Chondrocyte (in vitro differentiated cells): Measurements from ENCODE around the gene DEFB119. TPM values are rescaled to one million over a fixed set of nuclear protein-coding genes. Genes with fewer than 3 reads are reported as not detected.
"Not testable (repeated sequence)": the region's sequence is repeated elsewhere in the genome, so short reads cannot be mapped to it uniquely, and the experiment has no call there.

ENCODE experiments used
- DNase-seq: peaks from one replicate; pipeline ENCODE4 v3.0.0; 2021; ENCODE audit warnings: mixed read lengths, low spot score
- H3K27ac Mint-ChIP-seq: one replicate; pipeline ENCODE4 v1.8.0; 2021; ENCODE audit warnings: mild to moderate bottlenecking, moderate library complexity, mixed read lengths; ENCODE audit not compliant: unreplicated experiment
- H3K27me3 Mint-ChIP-seq: 2 replicates; pipeline ENCODE4 v1.8.0; 2021; ENCODE audit warnings: low read depth, mixed read lengths
- H3K36me3 Mint-ChIP-seq: 2 replicates; pipeline ENCODE4 v1.8.0; 2021; ENCODE audit warnings: low read depth, mixed read lengths
- H3K4me1 Mint-ChIP-seq: 2 replicates; pipeline ENCODE4 v1.8.0; 2021; ENCODE audit warnings: low read depth, mild to moderate bottlenecking, mixed read lengths
- H3K4me3 Mint-ChIP-seq: one replicate; pipeline ENCODE4 v1.8.0; 2021; ENCODE audit warnings: mild to moderate bottlenecking, moderate library complexity, mixed read lengths; ENCODE audit not compliant: unreplicated experiment
- H3K9me3 Mint-ChIP-seq: 2 replicates; pipeline ENCODE4 v1.8.0; 2021; ENCODE audit warnings: low read depth, mixed read lengths
- long read RNA-seq: library from polyadenylated mRNA; stranded (forward); transcript quantifications from one replicate; pipeline ENCODE4 v2.0.0, GENCODE V29; 2021
- total RNA-seq: library from RNA; stranded (reverse); gene quantifications from 3 replicates; pipeline ENCODE4 v1.2.1, GENCODE V29; 2021
- TF ChIP-seq, protein P1 (sequence below): fragments of 200-600 bp; sonication (generic); IDR thresholded peaks from 2 replicates; pipeline ENCODE4 v1.5.0; 2021; ENCODE audit warnings: antibody characterized with exemption, mild to moderate bottlenecking, moderate library complexity

DEFB119 gene
- not detected in 3 replicates for total RNA-seq
- long read RNA-seq, result 0 reads

- H3K27ac Mint-ChIP-seq, result no peak within 1 kb of the TSS
- H3K9me3 Mint-ChIP-seq, result peaks cover 6% of the 10 kb centered on the region
- H3K36me3 Mint-ChIP-seq, result no peaks in the 10 kb centered on the region
- H3K27me3 Mint-ChIP-seq, result peaks cover 16% of the 10 kb centered on the region
- H3K4me1 Mint-ChIP-seq, result no peaks in the 10 kb centered on the region
- no peak for DNase-seq
- TF ChIP-seq, protein P1, sequence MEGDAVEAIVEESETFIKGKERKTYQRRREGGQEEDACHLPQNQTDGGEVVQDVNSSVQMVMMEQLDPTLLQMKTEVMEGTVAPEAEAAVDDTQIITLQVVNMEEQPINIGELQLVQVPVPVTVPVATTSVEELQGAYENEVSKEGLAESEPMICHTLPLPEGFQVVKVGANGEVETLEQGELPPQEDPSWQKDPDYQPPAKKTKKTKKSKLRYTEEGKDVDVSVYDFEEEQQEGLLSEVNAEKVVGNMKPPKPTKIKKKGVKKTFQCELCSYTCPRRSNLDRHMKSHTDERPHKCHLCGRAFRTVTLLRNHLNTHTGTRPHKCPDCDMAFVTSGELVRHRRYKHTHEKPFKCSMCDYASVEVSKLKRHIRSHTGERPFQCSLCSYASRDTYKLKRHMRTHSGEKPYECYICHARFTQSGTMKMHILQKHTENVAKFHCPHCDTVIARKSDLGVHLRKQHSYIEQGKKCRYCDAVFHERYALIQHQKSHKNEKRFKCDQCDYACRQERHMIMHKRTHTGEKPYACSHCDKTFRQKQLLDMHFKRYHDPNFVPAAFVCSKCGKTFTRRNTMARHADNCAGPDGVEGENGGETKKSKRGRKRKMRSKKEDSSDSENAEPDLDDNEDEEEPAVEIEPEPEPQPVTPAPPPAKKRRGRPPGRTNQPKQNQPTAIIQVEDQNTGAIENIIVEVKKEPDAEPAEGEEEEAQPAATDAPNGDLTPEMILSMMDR, result no peak
- H3K4me3 Mint-ChIP-seq, result no peak within 1 kb of the TSS
These were observed at the start of gene DEFB119 for GRCh38 chr20:31390490-31390889. TSS of gene DEFB119 (minus strand) at chr20:31390590. CDS start at chr20:31390483, 107 bp downstream.

GRCh38 chr20:31430568-31431115 is 40.3 kb upstream of the DEFB119 start:
- DNase-seq, result no peak
- H3K27me3 Mint-ChIP-seq, result peaks cover 30% of the 10 kb centered on the region
- no peaks in the 10 kb centered on the region for H3K4me1 Mint-ChIP-seq
- H3K9me3 Mint-ChIP-seq, result peaks cover 5% of the 10 kb centered on the region
- H3K4me3 Mint-ChIP-seq, result no peak overlapping the region
- H3K36me3 Mint-ChIP-seq, result no peaks in the 10 kb centered on the region
- H3K27ac Mint-ChIP-seq, result no peak overlapping the region
- TF ChIP-seq, protein P1, result no peak

DNA sequence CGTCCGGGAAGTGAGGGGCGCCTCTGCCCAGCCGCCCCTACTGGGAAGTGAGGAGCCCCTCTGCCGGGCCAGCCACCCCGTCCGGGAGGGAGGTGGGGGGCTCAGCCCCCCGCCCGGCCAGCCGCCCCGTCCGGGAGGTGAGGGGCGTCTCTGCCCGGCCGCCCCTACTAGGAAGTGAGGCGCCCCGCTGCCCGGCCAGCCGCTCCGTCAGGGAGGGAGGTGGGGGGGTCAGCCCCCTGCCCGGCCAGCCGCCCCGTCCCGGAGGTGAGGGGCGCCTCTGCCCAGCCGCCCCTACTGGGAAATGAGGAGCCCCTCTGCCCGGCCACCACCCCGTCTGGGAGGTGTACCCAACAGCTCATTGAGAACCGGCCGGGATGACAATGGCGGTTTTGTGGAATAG is 37.2 kb upstream of the DEFB119 start:
- H3K27me3 Mint-ChIP-seq, result peaks cover 34% of the 10 kb centered on the region
- H3K4me3 Mint-ChIP-seq, H3K9me3 Mint-ChIP-seq, H3K4me1 Mint-ChIP-seq, H3K27ac Mint-ChIP-seq, H3K36me3 Mint-ChIP-seq, DNase-seq: not testable (repeated sequence)

DNA sequence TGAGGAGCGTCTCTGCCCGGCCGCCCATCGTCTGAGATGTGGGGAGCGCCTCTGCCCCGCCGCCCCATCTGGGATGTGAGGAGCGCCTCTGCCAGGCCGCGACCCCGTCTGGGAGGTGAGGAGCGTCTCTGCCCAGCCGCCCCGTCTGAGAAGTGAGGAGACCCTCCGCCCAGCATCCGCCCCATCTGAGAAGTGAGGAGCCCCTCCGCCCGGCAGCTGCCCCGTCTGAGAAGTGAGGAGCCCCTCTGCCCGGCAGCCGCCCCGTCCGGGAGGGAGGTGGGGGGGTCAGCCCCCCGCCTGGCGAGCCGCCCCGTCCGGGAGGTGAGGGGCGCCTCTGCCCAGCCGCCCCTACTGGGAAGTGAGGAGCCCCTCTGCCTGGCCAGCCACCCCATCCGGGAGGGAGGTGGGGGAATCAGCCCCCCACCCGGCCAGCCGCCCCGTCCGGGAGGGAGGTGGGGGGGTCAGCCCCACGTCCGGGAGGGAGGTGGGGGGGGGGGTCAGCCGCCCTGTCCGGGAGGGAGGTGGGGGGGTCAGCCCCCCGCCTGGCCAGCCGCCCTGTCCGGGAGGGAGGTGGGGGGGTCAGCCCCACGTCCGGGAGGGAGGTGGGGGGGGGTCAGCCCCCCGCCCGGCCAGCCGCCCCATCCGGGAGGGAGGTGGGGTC is 36.6 kb upstream of the DEFB119 start:
- not testable (repeated sequence) for H3K4me1 Mint-ChIP-seq, H3K36me3 Mint-ChIP-seq, H3K27ac Mint-ChIP-seq, H3K9me3 Mint-ChIP-seq, DNase-seq, H3K4me3 Mint-ChIP-seq
- H3K27me3 Mint-ChIP-seq, result peaks cover 32% of the 10 kb centered on the region

DNA sequence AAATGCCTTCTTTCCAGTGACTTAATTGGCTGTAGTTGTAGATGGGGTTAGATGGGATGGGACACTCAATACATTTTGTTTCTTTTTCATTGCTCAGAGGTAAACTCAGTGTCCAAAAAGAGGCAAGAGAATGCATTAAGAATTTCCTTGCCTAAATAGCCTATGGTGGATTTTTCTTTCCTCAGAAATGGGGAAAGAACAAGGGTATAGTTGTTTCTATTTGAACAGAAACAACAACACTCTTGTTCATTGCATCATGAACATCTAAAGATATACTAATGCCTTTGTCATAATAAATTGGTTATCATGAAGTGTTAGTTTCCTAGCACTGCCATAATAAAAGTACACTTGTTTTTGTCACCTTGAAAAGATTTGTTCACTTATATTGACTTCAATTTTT is 35.4 kb upstream of the DEFB119 start:
- no peaks in the 10 kb centered on the region for H3K36me3 Mint-ChIP-seq
- no peaks in the 10 kb centered on the region for H3K4me1 Mint-ChIP-seq
- H3K4me3 Mint-ChIP-seq, result no peak overlapping the region
- TF ChIP-seq, protein P1, result no peak
- H3K9me3 Mint-ChIP-seq, result peaks cover 5% of the 10 kb centered on the region
- no peak overlapping the region for H3K27ac Mint-ChIP-seq
- no peak for DNase-seq
- peaks cover 29% of the 10 kb centered on the region for H3K27me3 Mint-ChIP-seq

- peaks cover 7% of the 10 kb centered on the region for H3K27me3 Mint-ChIP-seq
- no peaks in the 10 kb centered on the region for H3K4me1 Mint-ChIP-seq
- peaks cover 5% of the 10 kb centered on the region for H3K9me3 Mint-ChIP-seq
- no peak overlapping the region for H3K4me3 Mint-ChIP-seq
- TF ChIP-seq, protein P1, result no peak
- no peak for DNase-seq
- H3K36me3 Mint-ChIP-seq, result no peaks in the 10 kb centered on the region
- H3K27ac Mint-ChIP-seq, result no peak overlapping the region
These were observed 27.9 kb upstream of the DEFB119 start for GRCh38 chr20:31418307-31418706.
